H4 (cell line): Measurements from ENCODE around the gene TECTA. TPM values are rescaled to one million over a fixed set of nuclear protein-coding genes. Genes with fewer than 3 reads are reported as not detected.
"Not testable (repeated sequence)": the region's sequence is repeated elsewhere in the genome, so short reads cannot be mapped to it uniquely, and the experiment has no call there.

Experiments
- DNase-seq: peaks from one replicate; pipeline ENCODE4 v3.0.0-alpha.2; 2015; ENCODE audit warnings: low spot score
- total RNA-seq: library from RNA; depleted of rRNA; stranded (reverse); fragments of >200 nt; shearing (Covaris generic); gene quantifications from 2 replicates; pipeline ENCODE4 v1.2.3, GENCODE V29; 2014

The TECTA gene
- total RNA-seq, 1 experiment from 2014 or later = 0.06 TPM

- no peak for DNase-seq
Measured at GRCh38 chr11:121090145-121090721, 10.8 kb upstream of the TECTA start.

GRCh38 chr11:121091492-121092152 is 9.4 kb upstream of the TECTA start:
- DNase-seq = no peak

- no peak for DNase-seq
Measured at GRCh38 chr11:121095561-121095960, 5.5 kb upstream of the TECTA start.

GRCh38 chr11:121099364-121099763 is 1.7 kb upstream of the TECTA start:
- DNase-seq = no peak

- peak; percentile 69 for DNase-seq
Measured at GRCh38 chr11:121099885-121100284, 1.2 kb upstream of the TECTA start.

- DNase-seq = no peak
Measured at GRCh38 chr11:121104312-121104762, 3.3 kb downstream of the TECTA start.

GRCh38 chr11:121105063-121105480 is 4.0 kb downstream of the TECTA start:
- no peak for DNase-seq

GRCh38 chr11:121105481-121106195 is 4.6 kb downstream of the TECTA start:
- no peak for DNase-seq

- DNase-seq = no peak
Measured at GRCh38 chr11:121106812-121107211, 5.8 kb downstream of the TECTA start.

- DNase-seq = no peak
Measured at GRCh38 chr11:121108413-121108812, 7.4 kb downstream of the TECTA start.

GRCh38 chr11:121109471-121109870 is 8.4 kb downstream of the TECTA start:
- no peak for DNase-seq

- DNase-seq = no peak
Measured at GRCh38 chr11:121109916-121110586, 9.0 kb downstream of the TECTA start.

GRCh38 chr11:121110871-121111724 is 10.1 kb downstream of the TECTA start:
- no peak for DNase-seq

GRCh38 chr11:121112498-121113455 is 11.7 kb downstream of the TECTA start:
- DNase-seq = peak; percentile 64

GRCh38 chr11:121113611-121114010 is 12.6 kb downstream of the TECTA start:
- no peak for DNase-seq

- not testable (repeated sequence) for DNase-seq
Measured at GRCh38 chr11:121115024-121115423, 14.0 kb downstream of the TECTA start.

- DNase-seq = no peak
Measured at GRCh38 chr11:121117788-121118187, 16.7 kb downstream of the TECTA start.

GRCh38 chr11:121119440-121119839 is 18.4 kb downstream of the TECTA start:
- DNase-seq = peak; percentile 16

GRCh38 chr11:121122328-121122727 is 21.3 kb downstream of the TECTA start:
- no peak for DNase-seq

GRCh38 chr11:121123496-121124069 is 22.5 kb downstream of the TECTA start:
- DNase-seq = no peak
